ENCODE results near the gene ENTPD2. TPM values are rescaled to one million over a fixed set of nuclear protein-coding genes. Genes with fewer than 3 reads are reported as not detected.

ENTPD2 gene
- total and polyA plus RNA-seq, 2 experiments from 2014 or later, result 1.8 to 1.9 TPM

GRCh38 chr9:137035507-137035834 is 18.4 kb downstream of the ENTPD2 start:
- peaks cover 9% of the 10 kb centered on the region for H3K27me3 Mint-ChIP-seq (ENCODE audit: insufficient read depth, low read depth, poor library complexity)
- no peaks in the 10 kb centered on the region for H3K4me1 Mint-ChIP-seq
- H3K79me2 ChIP-seq (replicated peaks; ENCODE audit: insufficient read depth), result no peaks in the 10 kb centered on the region
- no peaks in the 10 kb centered on the region for H3K9me2 ChIP-seq (ENCODE audit: insufficient read depth)
- no peaks in the 10 kb centered on the region for H3K36me3 ChIP-seq (ENCODE audit: insufficient read depth)
- DNase-seq (ENCODE audit: low spot score) (peak; percentile 51), ATAC-seq (peak; percentile 66)
- TF ChIP-seq ZNF331 (CRISPR knock-in tag; IDR thresholded peaks at IDR 0.05; ENCODE audit: low read depth) (no peak), CTCF (conservative IDR thresholded peaks at IDR 0.05; ENCODE audit: low read depth in 2 of 2) (peak in 1 of 2 experiments; percentile 14; a peak in 1 of 4 replicates), CREB1 (CRISPR knock-in tag; IDR thresholded peaks at IDR 0.05; ENCODE audit: low read depth) (no peak), EZH2phosphoT487 (IDR thresholded peaks at IDR 0.05; ENCODE audit: unreplicated experiment) (no peak), ZNF462 (CRISPR knock-in tag; IDR thresholded peaks at IDR 0.05) (no peak), ZNF114 (CRISPR knock-in tag; IDR thresholded peaks at IDR 0.05) (no peak)
- H3K27ac ChIP-seq (ENCODE audit: low read depth), result no peak overlapping the region
- no peak overlapping the region for H3K27ac Mint-ChIP-seq
- H3K9me3 Mint-ChIP-seq, result no peaks in the 10 kb centered on the region
- H2AFZ ChIP-seq, result no peak overlapping the region
- no peaks in the 10 kb centered on the region for H3F3A ChIP-seq (replicated peaks; ENCODE audit: low read depth)
- no peak overlapping the region for H3K4me3 Mint-ChIP-seq
- H3K4me3 ChIP-seq, result peak overlapping the region; percentile 34; the same call in 1 of the 2 replicates
- no peaks in the 10 kb centered on the region; the same call in 2 of the 3 replicates for H3K36me3 Mint-ChIP-seq (ENCODE audit: low read depth)
- no peaks in the 10 kb centered on the region for H3K27me3 ChIP-seq (ENCODE audit: insufficient read depth)
- H3K4me2 ChIP-seq, result peak overlapping the region; percentile 38; the same call in 1 of the 2 replicates
- H3K4me1 ChIP-seq (ENCODE audit: insufficient read depth), result no peaks in the 10 kb centered on the region
- H4K20me1 ChIP-seq (replicated peaks; ENCODE audit: insufficient read depth), result no peaks in the 10 kb centered on the region
